ENCODE data around the gene BSND.

BSND gene

DNA sequence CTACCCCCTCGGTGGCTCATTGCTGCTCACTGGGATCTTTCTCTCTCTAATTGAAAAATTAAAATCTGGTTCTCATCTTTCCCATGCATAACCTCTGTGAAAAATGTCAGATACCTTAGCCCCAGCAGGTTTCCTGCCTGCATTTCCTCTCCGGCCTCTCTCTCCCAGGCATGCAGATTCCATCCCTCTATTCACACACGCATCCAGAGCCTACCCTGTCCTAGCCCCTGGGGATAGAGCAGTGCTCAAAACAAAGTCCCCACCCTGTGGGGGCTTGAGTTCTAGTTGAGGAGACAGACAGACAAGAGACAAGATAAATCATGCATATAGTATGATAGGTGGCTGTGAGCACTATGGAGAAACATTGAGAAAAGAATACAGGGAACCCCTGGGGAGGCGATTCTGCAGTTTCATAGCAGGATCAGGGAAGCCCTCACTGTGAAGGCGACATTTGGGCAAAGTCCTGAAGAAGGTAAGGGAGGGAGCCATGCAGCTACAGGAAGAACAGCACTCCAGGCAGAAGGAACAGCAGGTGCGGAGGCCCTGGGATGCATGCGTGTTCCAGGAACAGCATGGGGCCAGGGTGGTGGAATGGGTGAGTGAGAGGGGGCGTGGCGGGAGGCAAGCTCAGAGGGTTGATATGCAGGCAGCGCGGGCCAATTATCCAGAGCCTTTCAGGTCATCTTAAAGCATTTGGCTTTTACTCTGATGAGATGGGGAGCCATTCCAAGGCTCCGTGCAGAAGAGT lies 3.5 kb upstream of the BSND start:
- peak; percentile 42; the same call in 1 of the 2 replicates for TF ChIP-seq KLF9 (tag by site-specific recombination; IDR thresholded peaks at IDR 0.05; ENCODE audit: low read depth)
- TF ChIP-seq ZIC2 (tag by site-specific recombination; IDR thresholded peaks at IDR 0.05), result peak; percentile 96
- TF ChIP-seq ZNF292 (tag by site-specific recombination; IDR thresholded peaks at IDR 0.05; ENCODE audit: borderline replicate concordance, low read depth), result no peak
- Histone ChIP-seq H3K27ac (ENCODE audit: extremely low read depth, low read depth, low read length) (no peak overlapping the region), H3K9me3 (ENCODE audit: control insufficient read depth, insufficient read depth, low read depth, low read length) (no peaks in the 10 kb centered on the region), H3K4me1 (ENCODE audit: control insufficient read depth, insufficient read depth, low read length) (no peaks in the 10 kb centered on the region), H3K36me3 (ENCODE audit: control insufficient read depth in 2 of 2, insufficient read depth in 1 of 2, low read length in 2 of 2) (no peaks in the 10 kb centered on the region), H3K4me3 (ENCODE audit: low read depth, low read length) (no peak overlapping the region)
- ChIA-PET CTCF (interaction anchor here (0.5 to 6.4 kb wide), 12 partner anchors 9 to 925 kb away, joined by 3 to 172 read pairs (median 8); no protein-coding TSS in a partner anchor), POLR2A (no interaction called here)

DNA sequence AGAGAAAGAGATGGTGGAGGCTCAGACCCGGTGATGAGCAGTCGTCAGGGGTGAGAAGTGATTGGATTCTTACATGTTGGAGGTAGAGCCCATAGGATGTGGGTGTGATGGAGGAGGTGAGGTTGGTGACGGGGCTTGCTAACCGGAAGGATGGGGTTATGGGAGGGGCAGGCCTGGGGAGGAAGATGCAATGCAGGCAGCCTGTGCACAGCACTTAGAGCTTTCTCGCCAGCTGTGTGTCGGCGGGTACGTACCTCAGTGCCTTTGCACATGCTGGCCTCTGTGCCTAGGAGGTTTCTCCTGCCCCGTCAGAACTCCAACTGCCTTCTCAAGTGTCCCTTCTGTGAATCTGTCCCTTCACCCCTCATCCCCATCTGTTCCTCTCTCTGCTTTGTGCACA lies 2.9 kb upstream of the BSND start:
- H3K9me3 ChIP-seq (ENCODE audit: control insufficient read depth, insufficient read depth, low read depth, low read length), result no peaks in the 10 kb centered on the region

DNA sequence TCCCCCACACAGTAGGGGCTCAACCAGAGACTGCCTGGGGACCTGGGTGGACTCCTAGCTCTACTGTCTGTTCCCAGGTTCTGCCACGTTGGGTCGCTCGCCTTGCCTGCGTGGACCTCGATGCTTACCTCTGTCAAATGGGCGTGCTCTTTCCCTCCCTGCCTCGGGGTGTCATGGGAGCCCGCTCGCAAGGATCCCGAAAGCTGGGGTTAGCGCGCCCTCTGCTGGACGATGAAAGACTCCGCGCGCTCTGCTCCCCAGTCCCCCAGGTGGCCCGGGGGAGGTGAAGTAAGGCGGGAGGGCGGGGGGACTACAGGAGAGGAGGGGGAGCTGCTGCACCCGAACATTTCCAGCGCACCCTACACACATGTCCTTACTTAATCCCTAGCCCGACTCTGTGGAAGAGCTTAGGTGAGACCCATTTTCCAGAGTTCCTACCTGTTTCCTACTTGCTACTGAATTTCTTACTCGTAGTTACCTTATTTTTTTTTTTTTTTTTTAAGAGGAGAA lies 2.3 kb upstream of the BSND start:
- POLR2A ChIA-PET, result interaction anchor here (0.5 to 2.2 kb wide), 5 partner anchors 43 to 110 kb away, joined by 3 to 7 read pairs (median 5); partner anchors contain the start of gene DHCR24
- H3K4me3 ChIP-seq (ENCODE audit: low read depth, low read length), result no peak overlapping the region
- no peaks in the 10 kb centered on the region for H3K4me1 ChIP-seq (ENCODE audit: control insufficient read depth, insufficient read depth, low read length)
- no peak overlapping the region for H3K27ac ChIP-seq (ENCODE audit: extremely low read depth, low read depth, low read length)
- no peaks in the 10 kb centered on the region for H3K36me3 ChIP-seq (ENCODE audit: control insufficient read depth in 2 of 2, insufficient read depth in 1 of 2, low read length in 2 of 2)
- no peaks in the 10 kb centered on the region for H3K9me3 ChIP-seq (ENCODE audit: control insufficient read depth, insufficient read depth, low read depth, low read length)
- CTCF ChIA-PET, result interaction anchor here (0.5 to 6.4 kb wide), 35 partner anchors 10 to 1136 kb away, joined by 3 to 172 read pairs (median 6); no protein-coding TSS in a partner anchor
- no peak for TF ChIP-seq ZNF416 (tag by site-specific recombination; IDR thresholded peaks at IDR 0.05)
- TF ChIP-seq ZNF2 (tag by site-specific recombination; IDR thresholded peaks at IDR 0.05), result 0 out of 2 replicates have a peak, but pooled peaks have one; percentile 34
- peak; percentile 54; the same call in 1 of the 2 replicates for TF ChIP-seq ZNF391 (tag by site-specific recombination; IDR thresholded peaks at IDR 0.05; ENCODE audit: borderline replicate concordance, low read depth)
- TF ChIP-seq, protein P1, sequence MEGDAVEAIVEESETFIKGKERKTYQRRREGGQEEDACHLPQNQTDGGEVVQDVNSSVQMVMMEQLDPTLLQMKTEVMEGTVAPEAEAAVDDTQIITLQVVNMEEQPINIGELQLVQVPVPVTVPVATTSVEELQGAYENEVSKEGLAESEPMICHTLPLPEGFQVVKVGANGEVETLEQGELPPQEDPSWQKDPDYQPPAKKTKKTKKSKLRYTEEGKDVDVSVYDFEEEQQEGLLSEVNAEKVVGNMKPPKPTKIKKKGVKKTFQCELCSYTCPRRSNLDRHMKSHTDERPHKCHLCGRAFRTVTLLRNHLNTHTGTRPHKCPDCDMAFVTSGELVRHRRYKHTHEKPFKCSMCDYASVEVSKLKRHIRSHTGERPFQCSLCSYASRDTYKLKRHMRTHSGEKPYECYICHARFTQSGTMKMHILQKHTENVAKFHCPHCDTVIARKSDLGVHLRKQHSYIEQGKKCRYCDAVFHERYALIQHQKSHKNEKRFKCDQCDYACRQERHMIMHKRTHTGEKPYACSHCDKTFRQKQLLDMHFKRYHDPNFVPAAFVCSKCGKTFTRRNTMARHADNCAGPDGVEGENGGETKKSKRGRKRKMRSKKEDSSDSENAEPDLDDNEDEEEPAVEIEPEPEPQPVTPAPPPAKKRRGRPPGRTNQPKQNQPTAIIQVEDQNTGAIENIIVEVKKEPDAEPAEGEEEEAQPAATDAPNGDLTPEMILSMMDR (tag by site-specific recombination; IDR thresholded peaks at IDR 0.05), result peak; percentile 84
- TF ChIP-seq, protein P2, sequence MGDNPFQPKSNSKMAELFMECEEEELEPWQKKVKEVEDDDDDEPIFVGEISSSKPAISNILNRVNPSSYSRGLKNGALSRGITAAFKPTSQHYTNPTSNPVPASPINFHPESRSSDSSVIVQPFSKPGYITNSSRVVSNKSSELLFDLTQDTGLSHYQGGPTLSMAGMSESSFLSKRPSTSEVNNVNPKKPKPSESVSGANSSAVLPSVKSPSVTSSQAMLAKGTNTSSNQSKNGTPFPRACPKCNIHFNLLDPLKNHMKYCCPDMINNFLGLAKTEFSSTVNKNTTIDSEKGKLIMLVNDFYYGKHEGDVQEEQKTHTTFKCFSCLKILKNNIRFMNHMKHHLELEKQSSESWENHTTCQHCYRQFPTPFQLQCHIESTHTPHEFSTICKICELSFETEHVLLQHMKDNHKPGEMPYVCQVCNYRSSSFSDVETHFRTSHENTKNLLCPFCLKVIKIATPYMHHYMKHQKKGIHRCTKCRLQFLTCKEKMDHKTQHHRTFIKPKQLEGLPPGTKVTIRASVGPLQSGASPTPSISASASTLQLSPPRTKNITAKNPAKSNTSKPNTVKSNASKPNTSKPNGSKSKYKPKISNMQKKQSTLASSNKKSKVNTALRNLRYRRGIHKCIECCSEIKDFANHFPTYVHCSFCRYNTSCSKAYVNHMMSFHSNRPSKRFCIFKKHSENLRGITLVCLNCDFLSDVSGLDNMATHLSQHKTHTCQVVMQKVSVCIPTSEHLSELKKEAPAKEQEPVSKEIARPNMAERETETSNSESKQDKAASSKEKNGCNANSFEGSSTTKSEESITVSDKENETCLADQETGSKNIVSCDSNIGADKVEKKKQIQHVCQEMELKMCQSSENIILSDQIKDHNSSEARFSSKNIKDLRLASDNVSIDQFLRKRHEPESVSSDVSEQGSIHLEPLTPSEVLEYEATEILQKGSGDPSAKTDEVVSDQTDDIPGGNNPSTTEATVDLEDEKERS (tag by site-specific recombination; IDR thresholded peaks at IDR 0.05), result no peak
- peak; percentile 37; the same call in 1 of the 2 replicates for TF ChIP-seq YY1 (tag by site-specific recombination; IDR thresholded peaks at IDR 0.05)
- TF ChIP-seq, protein P3, sequence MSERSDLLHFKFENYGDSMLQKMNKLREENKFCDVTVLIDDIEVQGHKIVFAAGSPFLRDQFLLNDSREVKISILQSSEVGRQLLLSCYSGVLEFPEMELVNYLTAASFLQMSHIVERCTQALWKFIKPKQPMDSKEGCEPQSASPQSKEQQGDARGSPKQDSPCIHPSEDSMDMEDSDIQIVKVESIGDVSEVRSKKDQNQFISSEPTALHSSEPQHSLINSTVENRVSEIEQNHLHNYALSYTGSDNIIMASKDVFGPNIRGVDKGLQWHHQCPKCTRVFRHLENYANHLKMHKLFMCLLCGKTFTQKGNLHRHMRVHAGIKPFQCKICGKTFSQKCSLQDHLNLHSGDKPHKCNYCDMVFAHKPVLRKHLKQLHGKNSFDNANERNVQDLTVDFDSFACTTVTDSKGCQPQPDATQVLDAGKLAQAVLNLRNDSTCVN (tag by site-specific recombination; optimal IDR thresholded peaks at IDR 0.05), result peak; percentile 8
- no peak for TF ChIP-seq SP2 (tag by site-specific recombination; IDR thresholded peaks at IDR 0.05)
- TF ChIP-seq ZNF311 (tag by site-specific recombination; IDR thresholded peaks at IDR 0.05; ENCODE audit: borderline replicate concordance), result no peak
- TF ChIP-seq ZNF501 (tag by site-specific recombination; IDR thresholded peaks at IDR 0.05), result no peak
- TF ChIP-seq, protein P4, sequence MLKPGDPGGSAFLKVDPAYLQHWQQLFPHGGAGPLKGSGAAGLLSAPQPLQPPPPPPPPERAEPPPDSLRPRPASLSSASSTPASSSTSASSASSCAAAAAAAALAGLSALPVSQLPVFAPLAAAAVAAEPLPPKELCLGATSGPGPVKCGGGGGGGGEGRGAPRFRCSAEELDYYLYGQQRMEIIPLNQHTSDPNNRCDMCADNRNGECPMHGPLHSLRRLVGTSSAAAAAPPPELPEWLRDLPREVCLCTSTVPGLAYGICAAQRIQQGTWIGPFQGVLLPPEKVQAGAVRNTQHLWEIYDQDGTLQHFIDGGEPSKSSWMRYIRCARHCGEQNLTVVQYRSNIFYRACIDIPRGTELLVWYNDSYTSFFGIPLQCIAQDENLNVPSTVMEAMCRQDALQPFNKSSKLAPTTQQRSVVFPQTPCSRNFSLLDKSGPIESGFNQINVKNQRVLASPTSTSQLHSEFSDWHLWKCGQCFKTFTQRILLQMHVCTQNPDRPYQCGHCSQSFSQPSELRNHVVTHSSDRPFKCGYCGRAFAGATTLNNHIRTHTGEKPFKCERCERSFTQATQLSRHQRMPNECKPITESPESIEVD (tag by site-specific recombination; IDR thresholded peaks at IDR 0.05), result no peak
- no peak for TF ChIP-seq REPIN1 (tag by site-specific recombination; IDR thresholded peaks at IDR 0.05; ENCODE audit: low read depth)
- TF ChIP-seq, protein P5, sequence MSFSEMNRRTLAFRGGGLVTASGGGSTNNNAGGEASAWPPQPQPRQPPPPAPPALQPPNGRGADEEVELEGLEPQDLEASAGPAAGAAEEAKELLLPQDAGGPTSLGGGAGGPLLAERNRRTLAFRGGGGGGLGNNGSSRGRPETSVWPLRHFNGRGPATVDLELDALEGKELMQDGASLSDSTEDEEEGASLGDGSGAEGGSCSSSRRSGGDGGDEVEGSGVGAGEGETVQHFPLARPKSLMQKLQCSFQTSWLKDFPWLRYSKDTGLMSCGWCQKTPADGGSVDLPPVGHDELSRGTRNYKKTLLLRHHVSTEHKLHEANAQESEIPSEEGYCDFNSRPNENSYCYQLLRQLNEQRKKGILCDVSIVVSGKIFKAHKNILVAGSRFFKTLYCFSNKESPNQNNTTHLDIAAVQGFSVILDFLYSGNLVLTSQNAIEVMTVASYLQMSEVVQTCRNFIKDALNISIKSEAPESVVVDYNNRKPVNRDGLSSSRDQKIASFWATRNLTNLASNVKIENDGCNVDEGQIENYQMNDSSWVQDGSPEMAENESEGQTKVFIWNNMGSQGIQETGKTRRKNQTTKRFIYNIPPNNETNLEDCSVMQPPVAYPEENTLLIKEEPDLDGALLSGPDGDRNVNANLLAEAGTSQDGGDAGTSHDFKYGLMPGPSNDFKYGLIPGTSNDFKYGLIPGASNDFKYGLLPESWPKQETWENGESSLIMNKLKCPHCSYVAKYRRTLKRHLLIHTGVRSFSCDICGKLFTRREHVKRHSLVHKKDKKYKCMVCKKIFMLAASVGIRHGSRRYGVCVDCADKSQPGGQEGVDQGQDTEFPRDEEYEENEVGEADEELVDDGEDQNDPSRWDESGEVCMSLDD (tag by site-specific recombination; IDR thresholded peaks at IDR 0.05), result peak; percentile 40
- no peak for TF ChIP-seq ZNF292 (tag by site-specific recombination; IDR thresholded peaks at IDR 0.05; ENCODE audit: borderline replicate concordance, low read depth)

More for the DNA sequence above, 2.9 kb upstream of the BSND start:
- CTCF ChIA-PET, result interaction anchor here (0.6 to 6.4 kb wide), 23 partner anchors 9 to 926 kb away, joined by 3 to 172 read pairs (median 8); no protein-coding TSS in a partner anchor
- POLR2A ChIA-PET, result interaction anchor here (0.5 to 2.2 kb wide), 2 partner anchors 99 to 109 kb away, joined by 5 to 7 read pairs; partner anchors contain the start of gene DHCR24
- no peak overlapping the region for H3K4me3 ChIP-seq (ENCODE audit: low read depth, low read length)
- H3K36me3 ChIP-seq (ENCODE audit: control insufficient read depth in 2 of 2, insufficient read depth in 1 of 2, low read length in 2 of 2), result no peaks in the 10 kb centered on the region
- no peak overlapping the region for H3K27ac ChIP-seq (ENCODE audit: extremely low read depth, low read depth, low read length)
- TF ChIP-seq ZFHX2 (tag by site-specific recombination; conservative IDR thresholded peaks at IDR 0.05) (0 out of 2 replicates have a peak, but pooled peaks have one; percentile 9), ZNF677 (tag by site-specific recombination; IDR thresholded peaks at IDR 0.05) (no peak), ZNF239 (tag by site-specific recombination; IDR thresholded peaks at IDR 0.05) (no peak), ZNF623 (tag by site-specific recombination; IDR thresholded peaks at IDR 0.05) (peak; percentile 91)
- H3K4me1 ChIP-seq (ENCODE audit: control insufficient read depth, insufficient read depth, low read length), result no peaks in the 10 kb centered on the region

Measured in HEK293 (cell line).